GM19328 (cell line): ENCODE results near the gene SETD7.
A peak's percentile ranks its signal among the peaks of the same experiment; 100 is the strongest.

Source experiments
- ATAC-seq: cut with Tn5 transposase; IDR thresholded peaks from one replicate; pipeline ENCODE4 v1.9.1; 2021; ENCODE audit warnings: mild to moderate bottlenecking, moderate library complexity; ENCODE audit not compliant: unreplicated experiment

Gene SETD7

DNA sequence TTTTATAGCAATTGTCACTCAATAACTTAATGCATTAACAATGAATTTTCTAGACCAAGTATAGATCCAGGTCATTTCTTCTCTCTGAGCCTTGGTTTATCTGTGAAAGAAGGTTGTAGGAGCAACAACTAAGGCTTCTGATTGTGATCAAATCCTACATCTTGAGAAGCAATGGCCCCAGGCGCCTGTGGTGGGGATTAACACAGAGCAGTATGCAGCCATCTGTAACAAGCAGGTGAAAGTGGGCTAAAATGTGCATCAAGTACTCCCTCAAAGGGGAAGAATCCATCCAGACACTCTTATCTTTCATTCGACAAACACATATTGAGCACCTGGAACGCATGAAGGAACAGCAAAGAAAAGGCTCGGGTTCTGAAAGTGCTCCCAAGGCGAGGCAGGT, 19.1 kb upstream of the SETD7 start:
- ATAC-seq, result no peak

DNA sequence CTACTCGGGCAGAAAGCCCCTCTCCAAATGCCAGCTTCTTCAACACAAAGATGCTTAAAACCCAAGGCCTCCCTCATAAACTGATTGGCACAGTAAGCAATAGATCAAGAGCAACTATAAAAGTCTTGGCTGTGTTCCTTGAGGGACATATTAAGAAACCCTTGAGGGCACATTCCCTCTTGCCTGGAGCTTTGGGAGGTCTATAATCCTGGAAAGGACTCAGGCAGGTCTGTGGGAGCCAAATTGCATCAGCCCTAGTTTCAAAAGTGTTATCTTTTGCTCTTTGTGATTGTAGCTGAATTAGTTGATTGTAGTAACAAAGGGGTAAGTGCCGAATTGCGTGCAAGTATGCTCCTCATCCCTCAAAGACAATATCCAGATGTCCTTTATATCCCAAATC, 18.6 kb upstream of the SETD7 start:
- ATAC-seq, result no peak

DNA sequence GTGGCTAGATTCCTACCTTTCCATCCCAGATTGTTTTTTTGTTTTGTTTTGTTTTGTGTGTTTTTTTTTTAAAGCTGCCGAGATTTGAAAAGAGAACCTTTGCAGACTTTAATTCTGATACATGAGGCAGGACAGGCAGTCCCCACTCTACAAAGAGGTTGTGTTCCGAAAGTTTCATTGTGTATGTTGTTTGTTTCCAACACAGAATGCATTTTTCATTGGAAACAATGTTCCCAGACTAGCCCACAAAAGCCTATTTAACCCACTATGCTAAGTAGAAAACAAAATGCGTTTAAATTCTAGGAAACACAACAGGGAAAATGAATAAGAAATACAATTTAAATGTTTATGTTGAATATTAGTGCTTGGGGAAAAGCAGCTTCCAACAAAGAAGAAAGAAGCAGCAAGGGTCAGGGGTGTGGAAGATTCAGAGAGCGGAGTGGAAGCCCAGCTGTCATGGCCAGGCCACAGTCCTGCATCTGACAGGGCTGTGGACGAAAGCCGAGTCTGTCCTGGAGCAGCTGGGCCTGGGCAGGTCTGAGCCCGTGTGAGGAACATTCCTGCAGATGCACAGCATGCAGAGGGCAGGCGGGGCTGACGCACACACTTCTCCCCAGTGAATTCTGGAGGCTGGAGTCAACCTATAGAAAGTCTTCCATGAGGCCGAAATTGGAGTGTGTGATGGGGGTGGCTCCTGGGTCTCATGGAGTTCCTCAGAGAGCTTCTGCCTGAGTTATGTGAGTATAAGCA, 12.4 kb upstream of the SETD7 start:
- no peak for ATAC-seq

DNA sequence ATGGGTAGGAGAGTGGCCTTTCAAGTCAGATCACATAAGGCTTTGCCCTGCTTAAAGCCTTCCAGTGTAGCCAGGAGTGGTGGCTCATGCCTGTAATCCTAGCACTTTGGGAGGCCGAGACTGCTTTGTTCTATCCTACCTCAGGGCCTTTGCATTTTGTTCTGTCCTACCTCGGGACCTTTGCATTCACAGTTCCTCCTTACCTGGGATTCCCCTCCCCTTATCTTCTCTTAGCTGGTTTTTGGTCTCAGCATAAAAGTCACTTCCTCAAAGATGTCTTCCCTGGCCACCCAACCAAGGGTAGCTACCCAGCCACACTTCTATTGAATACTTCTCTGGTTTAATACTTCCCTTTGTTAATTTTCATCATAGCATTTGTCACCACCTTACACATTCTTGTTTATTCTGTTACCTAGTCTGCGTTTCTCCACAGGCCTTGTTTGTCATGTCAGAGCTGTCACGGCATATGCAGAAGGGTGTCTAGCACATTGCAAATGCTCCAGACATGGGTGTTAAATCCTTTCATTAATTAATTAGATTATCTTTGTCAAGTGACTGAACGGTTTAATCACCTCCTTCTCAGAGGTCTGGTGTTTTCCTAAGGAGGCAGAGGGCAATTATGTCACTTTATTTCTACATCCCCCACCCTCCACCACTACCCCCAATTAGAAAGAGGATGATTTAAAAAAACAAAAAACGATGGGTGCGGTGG, 11.3 kb upstream of the SETD7 start:
- ATAC-seq, result no peak

DNA sequence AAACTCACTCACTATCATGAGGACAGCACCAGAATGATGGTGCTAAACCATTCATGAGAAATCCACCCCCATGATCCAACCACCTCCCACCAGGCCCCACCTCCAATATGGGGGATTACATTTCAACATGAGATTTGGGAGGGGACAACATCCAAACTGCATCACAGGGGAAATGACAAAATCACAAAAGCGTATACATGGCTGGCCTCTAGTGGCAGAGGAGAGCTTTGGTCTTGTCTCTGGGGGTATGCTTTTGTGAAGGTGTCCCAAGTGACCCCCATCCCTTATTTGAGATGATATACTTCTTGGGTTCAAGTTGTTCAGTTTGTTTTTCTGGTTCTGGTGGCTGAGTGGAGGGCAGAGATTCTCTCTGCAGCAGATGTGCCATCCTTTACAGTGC, 8.5 kb upstream of the SETD7 start:
- no peak for ATAC-seq

DNA sequence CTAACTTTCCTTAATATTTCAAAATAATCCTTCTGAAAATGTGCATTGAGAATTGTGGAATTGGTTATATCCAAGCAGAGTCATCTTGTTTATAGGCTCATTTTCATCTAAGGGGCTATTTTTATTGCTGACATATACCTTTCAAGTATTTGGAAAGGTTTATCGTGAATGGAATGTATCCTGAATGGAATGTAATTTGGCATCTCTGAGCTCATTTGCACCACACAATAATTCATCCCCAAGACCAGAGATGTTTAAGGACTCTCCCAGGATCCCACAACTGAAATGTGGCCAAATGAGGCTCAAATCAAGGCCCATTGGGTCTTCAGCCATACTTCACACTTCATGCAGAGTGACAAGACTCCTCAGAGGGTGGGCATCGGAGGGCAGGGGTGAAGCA, 7.5 kb upstream of the SETD7 start:
- no peak for ATAC-seq

DNA sequence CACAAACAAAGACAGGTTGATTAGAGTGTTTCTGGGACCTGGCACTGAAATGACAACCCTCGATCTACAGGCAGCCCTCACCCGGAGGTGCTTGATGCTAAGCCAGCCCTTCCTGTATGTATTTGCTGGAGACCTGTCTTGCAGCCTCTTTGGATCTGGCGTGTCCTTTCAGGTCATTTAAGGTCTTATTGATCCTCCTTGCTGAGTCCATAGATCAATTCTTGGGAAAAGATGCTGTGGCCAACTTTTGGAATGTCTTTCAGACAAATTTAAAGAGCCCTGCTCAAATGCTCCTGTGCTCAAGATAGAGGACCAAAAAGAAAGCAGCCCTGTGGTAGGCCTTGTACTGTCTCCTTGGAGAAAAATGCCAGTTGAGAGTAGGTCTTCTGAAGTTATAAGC, 6.8 kb upstream of the SETD7 start:
- no peak for ATAC-seq

DNA sequence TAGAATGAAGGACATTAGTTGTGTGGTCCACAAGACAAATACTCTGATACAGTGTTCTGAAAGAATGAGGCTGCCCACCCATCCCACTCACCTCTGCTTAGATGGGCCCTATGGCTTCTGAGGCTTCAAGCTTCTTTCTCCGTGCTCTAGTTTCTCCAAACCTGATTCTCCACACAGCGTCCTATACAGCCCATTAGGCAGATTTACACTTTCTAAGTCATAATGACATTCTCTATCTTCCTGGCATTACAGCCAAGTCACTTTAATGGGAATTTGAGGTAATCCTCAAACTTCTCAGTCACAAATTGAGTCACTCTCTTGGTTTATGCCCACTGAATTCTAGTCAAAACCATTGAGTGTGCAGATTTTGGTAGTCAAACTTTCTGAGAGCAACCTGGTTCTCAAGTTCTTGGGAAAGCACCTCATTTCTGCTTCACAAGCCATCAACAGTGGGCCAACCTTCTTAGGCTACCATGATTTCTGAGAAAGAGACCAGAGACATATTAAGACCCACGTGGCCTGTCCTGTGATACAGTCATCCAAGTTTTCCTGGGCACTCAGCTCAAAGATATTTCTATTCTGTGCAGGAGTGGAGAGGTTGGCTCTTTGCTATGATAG, 6.2 kb upstream of the SETD7 start:
- no peak for ATAC-seq

DNA sequence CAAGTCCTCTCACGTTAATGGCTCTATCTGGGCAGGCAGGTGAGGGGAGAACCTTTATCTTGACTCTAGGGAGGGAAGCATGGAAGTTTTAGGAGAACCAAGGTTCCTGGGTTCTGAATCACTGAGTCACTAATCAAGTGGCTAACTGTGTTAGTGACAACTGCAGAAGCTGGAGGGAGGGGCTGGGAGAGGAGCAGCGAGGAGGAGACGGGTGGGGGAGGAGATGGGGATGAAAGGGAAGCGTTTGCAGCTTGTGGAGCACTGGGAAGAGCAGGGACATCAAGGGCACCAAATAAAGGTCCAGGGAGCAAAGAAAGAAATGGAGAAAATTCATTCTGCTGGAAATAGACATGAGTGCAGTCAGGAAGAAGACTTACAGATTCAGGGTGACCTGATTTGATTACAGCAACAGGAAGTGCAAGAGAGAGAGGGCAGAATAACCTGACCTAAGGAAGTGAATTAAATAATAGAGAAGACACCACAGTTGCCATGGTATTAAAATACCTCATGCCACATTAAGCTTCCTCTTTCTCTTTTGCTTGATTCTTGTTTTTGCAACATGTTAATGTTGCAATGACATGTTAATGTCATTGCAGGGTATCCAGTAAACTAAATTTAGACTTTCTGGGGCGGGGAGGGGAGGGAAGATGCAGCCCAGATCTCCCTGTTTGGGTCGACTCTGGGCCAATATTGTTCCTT, 4.5 kb upstream of the SETD7 start:
- ATAC-seq, result no peak

DNA sequence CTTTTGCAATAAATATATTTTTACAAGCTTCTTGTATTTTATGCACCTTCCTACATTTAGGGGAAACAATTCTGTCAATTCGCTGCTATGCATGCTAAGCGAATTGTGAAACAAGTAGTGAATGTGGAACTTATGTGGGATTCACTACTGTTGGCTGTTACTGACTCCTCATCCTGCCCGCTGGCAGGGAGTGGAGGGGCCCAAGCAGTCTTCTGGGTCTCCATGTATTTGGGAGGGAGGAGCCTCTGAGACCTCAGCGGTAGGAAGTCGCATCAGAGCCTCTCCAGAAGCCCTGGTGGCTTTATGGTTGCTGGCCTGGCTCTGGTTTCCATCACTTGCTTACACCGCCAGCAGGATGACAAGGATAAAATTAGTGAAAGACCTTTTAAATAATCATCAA, 3.7 kb upstream of the SETD7 start:
- ATAC-seq, result no peak

DNA sequence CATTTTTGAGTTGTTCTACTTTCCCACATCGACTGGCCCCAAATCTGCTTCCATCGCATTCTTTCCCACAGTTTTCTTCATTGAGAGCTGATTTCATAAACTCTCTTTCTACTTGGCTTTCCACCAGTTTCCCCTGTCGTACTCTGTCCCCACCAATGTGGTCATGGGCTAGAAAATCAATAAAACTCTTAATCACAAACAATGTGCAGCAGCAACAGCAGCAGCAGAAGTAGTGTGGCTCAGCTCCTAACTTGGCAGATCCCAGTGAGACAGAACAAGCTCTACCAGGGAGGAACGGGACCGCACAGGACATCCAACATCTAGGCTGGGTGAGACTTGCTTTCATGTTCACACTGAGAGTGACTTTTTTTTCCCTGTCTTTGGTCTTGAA, 3.1 kb upstream of the SETD7 start:
- no peak for ATAC-seq

DNA sequence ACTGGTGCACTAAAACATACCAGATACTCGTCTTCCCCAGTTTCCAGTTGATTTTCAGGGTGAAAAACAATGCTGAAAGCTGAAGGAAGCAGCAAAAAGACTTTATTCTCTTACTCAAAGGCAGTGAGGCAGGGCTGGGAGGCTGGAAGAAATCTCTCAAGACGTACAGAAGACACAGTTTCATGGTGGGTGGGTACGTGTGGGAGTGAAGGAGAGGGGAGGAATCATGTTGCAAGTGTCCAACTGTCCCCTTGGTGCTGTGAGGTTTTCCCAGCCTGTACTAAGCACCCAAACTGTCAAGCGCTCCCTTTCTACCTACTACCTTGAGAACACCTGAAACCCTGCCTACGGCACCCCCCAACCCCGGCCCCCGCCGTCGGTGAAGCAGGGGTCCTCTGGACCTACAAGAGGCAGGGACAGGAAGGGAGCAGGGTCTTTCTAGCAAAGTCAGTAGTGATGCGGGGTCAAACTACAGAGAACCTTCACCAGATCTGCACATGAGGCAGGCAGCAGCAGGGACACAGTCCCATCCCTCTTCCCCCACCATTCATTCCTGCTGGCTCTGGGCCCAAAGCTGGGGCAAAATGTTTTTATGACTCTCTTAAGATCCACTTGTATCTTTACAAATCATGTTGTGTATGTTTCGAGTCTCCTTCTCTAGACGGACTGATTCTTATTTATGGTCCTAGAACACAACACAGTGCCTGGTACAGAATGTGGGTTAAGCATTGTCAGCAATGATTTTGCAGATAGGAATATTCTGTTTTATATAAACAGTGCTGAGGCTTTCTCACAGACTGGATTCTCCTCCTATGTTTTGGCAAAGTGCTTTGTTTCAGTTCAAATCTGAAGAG, 2.4 kb upstream of the SETD7 start:
- ATAC-seq, result no peak

DNA sequence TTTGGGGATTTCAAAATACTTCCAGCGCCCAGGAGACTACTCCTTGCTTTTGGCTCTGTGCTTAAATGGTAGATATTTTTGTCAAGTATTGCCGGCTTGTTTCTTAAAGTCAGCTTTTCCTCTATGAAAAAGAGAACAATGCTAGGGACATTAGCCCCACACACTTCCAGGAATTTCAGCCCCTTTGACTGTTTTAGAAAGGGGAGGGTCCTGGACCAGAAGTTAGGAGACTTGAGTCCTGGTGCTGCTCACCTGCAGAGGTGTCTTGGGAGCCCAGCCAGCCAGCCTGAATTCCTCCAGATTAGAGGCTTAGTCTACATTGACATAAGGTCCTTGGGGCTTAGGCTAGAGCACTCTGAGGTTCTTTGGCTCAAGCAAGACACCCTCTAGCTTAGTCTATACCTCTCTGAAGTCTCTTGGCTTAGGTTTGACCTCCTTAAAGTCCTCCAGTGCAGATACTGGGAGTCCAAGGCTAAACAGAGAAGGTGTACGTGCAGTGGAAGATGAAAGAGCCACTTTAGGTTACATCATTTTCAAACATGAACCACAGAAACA, 1.6 kb upstream of the SETD7 start:
- no peak for ATAC-seq

DNA sequence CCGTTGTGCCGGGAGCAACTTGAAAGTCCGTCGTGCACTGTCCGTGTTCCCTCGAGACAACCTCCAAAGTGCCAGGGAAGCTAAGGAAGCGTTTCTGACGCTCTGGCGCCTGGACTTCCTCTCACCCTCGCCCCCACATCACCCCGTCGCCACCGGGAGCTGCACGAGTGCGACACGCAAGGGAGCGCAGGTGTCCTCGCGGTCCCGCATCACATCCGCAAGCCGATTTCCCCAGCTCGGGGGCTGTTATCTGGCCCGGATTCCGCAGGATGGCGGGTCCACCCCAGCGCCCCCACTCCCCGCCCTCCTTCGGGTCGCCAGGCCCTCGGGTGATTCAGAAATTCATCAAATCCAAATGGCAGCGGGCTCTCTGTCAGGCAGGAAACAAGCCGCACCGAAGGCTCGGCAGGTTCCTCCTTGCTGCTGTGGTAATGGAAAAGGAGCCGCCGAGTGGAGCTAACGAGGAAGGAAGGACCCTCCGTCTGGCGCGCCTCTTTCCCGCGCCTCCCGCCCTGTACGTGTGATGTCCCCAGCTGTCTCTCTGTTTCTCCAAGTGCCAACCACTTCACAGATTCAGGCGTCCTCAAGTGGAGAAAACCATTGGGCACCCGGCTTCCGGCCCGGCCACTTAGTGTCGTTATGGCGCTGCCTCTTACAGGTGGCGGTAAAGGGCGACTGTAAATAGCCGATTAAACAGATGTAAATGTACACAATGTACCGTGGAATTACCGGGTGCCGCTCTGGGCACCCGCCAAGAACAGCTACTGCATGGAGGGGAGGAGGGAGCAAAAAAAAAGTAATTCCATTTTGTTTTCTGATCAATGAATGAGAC, 921 bp upstream of the SETD7 start:
- ATAC-seq, result peak; percentile 7

DNA sequence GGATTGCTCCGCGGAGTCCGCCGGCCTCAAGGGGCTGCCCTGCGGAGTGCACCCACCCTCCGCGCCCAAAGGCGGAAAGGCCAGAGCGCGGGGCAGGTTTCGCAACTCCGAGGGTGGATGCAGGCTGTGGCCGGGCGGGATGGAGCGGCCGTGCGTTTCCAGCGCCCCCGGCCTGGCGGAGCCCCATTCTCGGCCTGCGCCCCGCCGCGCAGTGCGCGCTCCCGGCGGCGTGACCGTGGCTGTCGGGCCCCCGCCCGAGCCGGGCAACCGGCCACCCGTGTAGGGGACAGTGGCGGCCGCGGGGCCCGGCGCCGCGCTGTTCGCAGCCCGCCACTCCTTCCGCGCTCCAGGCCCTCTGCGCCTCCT, 331 bp downstream of the SETD7 start:
- peak; percentile 14 for ATAC-seq

DNA sequence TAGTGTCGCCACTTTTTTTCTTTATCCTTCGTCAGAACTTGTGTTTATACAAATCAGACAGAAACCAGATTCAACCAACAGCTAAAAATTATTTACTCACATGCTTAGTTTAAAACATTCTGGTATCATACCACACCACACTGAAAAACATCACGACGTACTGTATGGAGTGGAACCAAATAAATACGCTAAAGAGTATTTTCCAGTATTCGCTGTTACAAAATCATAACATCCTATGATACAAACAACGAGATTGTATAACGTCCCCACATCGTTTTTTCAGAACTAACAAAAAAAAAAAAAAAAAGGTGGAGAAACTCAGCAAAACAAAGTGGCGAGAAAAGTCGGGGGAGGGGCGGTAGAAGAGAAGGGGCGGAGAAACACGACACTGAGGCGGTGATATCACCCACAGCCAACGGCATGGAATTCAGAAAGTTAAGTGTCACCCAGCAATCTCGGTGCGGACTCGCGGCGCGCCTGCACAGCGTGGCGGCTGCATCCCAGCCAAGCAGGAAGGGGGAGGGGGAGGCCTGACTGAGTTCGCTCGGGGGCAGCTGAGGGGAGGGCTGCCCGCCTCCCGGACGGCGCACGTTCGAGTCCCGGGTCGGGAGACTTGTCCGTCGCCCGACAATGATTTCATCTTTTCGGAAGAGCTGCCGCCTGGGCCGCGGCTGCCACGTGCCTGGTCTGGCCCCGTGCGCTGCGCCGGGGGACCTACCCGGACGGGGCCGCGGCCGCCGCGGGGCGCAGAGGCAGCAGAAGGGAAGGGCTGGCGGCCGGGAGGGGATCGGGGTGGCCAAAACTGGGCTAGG, 920 bp downstream of the SETD7 start:
- peak; percentile 37 for ATAC-seq

DNA sequence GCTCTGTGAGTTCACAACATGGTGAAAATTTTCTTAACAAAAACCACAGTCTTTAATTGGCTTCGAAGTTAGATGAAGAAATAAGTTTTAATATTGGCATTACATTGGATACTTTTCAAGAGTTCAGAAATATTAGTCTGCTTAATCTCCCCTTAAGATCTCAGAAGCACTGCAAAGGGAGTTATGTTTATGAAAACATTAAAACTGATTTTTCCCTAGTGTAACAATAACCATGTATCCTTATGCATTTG, 1.5 kb downstream of the SETD7 start:
- ATAC-seq, result no peak

DNA sequence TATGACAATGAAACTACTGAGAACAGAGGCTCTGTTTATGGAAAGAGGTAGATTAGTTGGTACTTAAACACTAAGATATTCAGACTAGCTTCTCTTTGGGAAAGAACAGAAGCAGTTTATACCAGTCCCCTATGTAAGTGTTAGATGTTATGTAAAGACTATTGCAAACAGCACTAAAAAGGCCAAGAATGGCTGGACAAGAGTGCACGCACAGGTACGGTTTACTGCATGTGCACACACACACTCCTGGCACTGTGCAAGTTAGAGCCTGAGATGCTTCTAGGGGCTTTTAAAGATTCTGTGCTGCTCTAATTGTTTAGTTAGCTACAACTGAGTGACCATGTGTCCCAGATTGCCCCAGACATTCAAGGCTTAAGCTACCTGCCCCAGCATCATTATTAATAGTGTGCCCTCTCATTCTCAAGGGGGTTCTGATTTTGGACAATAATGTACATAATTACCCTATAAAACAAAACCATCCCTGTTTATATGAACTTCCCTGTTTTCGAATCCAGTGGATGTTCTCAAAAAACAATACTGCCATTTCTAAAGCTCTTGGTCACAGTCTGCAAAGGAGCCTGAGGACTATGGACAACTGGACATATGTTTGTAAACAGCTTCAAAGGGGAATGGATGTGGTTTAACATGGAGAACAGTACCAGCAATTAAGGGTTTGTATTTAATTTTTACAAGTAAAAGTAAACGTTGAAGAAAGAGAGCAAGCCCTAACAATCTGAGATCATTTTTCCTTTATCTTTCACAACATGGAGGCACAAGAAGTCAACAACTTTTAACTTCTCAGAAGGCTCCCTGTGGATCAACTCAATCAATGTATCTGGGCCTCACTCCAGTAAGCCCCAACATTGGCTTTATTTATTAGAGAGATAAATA, 2.0 kb downstream of the SETD7 start:
- no peak for ATAC-seq
